Epithelial cell of proximal tubule (primary cell): ENCODE results near the gene MIR17HG. TPM values are rescaled to one million over a fixed set of nuclear protein-coding genes. Genes with fewer than 3 reads are reported as not detected.

Experiments
- DNase-seq: peaks from one replicate; pipeline ENCODE4 v3.0.0-alpha.2; 2011; ENCODE audit warnings: low read depth
- H3K4me3 ChIP-seq: 2 replicates; pipeline ENCODE4 v1.5.1; 2011; ENCODE audit warnings: low read depth, mild to moderate bottlenecking, low read length
- total RNA-seq: library from RNA; depleted of rRNA; stranded (reverse); fragments of >200 nt; gene quantifications from 2 replicates; pipeline ENCODE4 v1.2.3, GENCODE V29; 2015
- TF ChIP-seq, protein P1 (sequence below): conservative IDR thresholded peaks from 2 replicates; pipeline ENCODE4 v1.5.1; 2012; ENCODE audit warnings: low read depth, mild to moderate bottlenecking, low read length

Gene MIR17HG
- total RNA-seq, 1 donor from 2014 or later, result 5.1 TPM

GRCh38 chr13:91308299-91308698 lies 39.2 kb upstream of the MIR17HG start:
- DNase-seq, result no peak
- TF ChIP-seq, protein P1, sequence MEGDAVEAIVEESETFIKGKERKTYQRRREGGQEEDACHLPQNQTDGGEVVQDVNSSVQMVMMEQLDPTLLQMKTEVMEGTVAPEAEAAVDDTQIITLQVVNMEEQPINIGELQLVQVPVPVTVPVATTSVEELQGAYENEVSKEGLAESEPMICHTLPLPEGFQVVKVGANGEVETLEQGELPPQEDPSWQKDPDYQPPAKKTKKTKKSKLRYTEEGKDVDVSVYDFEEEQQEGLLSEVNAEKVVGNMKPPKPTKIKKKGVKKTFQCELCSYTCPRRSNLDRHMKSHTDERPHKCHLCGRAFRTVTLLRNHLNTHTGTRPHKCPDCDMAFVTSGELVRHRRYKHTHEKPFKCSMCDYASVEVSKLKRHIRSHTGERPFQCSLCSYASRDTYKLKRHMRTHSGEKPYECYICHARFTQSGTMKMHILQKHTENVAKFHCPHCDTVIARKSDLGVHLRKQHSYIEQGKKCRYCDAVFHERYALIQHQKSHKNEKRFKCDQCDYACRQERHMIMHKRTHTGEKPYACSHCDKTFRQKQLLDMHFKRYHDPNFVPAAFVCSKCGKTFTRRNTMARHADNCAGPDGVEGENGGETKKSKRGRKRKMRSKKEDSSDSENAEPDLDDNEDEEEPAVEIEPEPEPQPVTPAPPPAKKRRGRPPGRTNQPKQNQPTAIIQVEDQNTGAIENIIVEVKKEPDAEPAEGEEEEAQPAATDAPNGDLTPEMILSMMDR, result peak; percentile 20
- no peak overlapping the region for H3K4me3 ChIP-seq

- no peak overlapping the region for H3K4me3 ChIP-seq
- TF ChIP-seq, protein P1, result no peak
- no peak for DNase-seq
Measured at GRCh38 chr13:91311491-91311890, 36.0 kb upstream of the MIR17HG start.

DNA sequence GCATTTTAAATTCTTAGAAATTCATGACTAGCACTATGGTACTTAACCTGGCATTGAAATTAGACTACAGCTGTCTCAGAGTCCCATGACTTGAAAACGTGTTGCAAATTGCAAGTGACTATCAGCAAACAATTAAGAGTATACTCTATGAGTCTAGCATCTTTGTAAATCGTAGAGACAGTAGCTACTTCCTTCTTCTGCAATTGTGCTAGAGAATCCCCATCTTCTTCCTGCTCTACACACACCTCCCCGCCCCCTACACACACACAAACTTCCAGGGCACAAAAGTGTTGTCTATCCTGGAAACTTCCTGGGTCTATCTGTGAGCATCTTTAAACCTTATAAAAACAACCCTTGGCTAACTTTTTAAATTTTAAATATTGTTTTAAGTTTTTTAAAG lies 35.2 kb upstream of the MIR17HG start:
- no peak for DNase-seq
- TF ChIP-seq, protein P1, result no peak
- H3K4me3 ChIP-seq, result no peak overlapping the region

DNA sequence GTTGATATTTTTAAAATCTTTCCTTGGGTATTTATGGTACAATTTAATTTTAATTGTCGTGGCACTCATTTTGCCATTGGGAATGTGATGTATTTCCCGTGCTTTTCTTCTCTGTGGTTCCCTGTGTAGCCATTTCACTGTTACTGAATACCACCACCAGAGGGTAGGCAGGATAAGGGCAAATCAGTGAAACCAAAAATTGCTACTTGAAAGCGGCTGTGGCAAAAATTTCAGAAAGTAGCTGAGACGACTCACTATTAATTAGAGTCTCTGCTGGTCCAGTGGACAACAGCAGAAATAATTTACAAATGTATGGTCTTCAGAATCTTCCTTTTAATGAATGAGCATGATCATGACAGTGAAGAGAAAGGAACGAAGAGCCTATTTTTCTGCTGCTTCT lies 34.4 kb upstream of the MIR17HG start:
- DNase-seq, result no peak
- TF ChIP-seq, protein P1, result peak; percentile 59
- no peak overlapping the region for H3K4me3 ChIP-seq

- TF ChIP-seq, protein P1, result no peak
- no peak overlapping the region for H3K4me3 ChIP-seq
- DNase-seq, result no peak
Measured at GRCh38 chr13:91313581-91313980, 33.9 kb upstream of the MIR17HG start.

GRCh38 chr13:91314888-91315287 lies 32.6 kb upstream of the MIR17HG start:
- TF ChIP-seq, protein P1, result no peak
- no peak for DNase-seq
- no peak overlapping the region for H3K4me3 ChIP-seq

DNA sequence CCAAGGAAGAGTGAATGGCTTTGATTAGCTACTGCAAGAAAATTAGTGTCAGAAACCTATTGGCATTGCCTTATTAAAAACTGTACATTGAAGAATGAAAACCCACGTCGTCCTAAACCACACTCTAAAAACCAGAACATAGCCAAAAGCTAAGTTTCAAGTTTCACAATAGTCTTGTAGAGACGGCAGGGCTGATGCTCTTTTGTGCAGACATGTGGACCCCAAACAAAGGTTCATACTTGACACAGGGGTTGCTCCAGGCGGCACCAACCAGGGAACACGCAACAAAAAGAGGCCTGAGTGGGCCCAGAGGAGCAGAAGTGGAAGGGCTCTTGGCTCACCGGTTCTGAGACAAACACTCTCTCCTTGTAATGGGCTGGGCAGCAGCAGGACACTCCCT lies 28.6 kb upstream of the MIR17HG start:
- H3K4me3 ChIP-seq, result no peak overlapping the region
- TF ChIP-seq, protein P1, result no peak
- DNase-seq, result no peak
